NOMO-1 treated with dmso at 0.1 percent for 144 hours (cell line): ENCODE measurements around the gene CFB.
"Not testable (repeated sequence)": the region's sequence is repeated elsewhere in the genome, so short reads cannot be mapped to it uniquely, and the experiment has no call there.

ENCODE experiments used
- DNase-seq: peaks from one replicate; lab custom pipeline; 2025; ENCODE audit not compliant: unreplicated experiment; lab: John Stamatoyannopoulos, UW

The CFB gene

GRCh38 chr6:31911826-31912585 is 33.9 kb upstream of the CFB start:
- DNase-seq = no peak

GRCh38 chr6:31915351-31915750 is 30.5 kb upstream of the CFB start:
- no peak for DNase-seq

GRCh38 chr6:31915756-31916155 is 30.1 kb upstream of the CFB start:
- DNase-seq = no peak

- no peak for DNase-seq
These were observed 27.7 kb upstream of the CFB start for GRCh38 chr6:31918069-31918720.

GRCh38 chr6:31919624-31920303 is 26.1 kb upstream of the CFB start:
- no peak for DNase-seq

GRCh38 chr6:31920811-31921210 is 25.1 kb upstream of the CFB start:
- DNase-seq = peak; percentile 29

- no peak for DNase-seq
These were observed 23.0 kb upstream of the CFB start for GRCh38 chr6:31922942-31923341.

- no peak for DNase-seq
These were observed 18.5 kb upstream of the CFB start, which contains the start of gene C2 for GRCh38 chr6:31927242-31927862. Gene C2 (plus strand): TSS chr6:31927717. CDS start chr6:31927753, 36 bp downstream.

GRCh38 chr6:31927863-31928671 is 17.8 kb upstream of the CFB start:
- DNase-seq = no peak

GRCh38 chr6:31928672-31928939 is 17.3 kb upstream of the CFB start:
- no peak for DNase-seq

GRCh38 chr6:31930962-31931361 is 14.9 kb upstream of the CFB start:
- DNase-seq = no peak

- not testable (repeated sequence) for DNase-seq
These were observed 13.8 kb upstream of the CFB start for GRCh38 chr6:31932137-31932536.

GRCh38 chr6:31933537-31933936 is 12.4 kb upstream of the CFB start:
- DNase-seq = no peak

GRCh38 chr6:31935021-31935420 is 10.9 kb upstream of the CFB start:
- no peak for DNase-seq

- no peak for DNase-seq
These were observed 10.1 kb upstream of the CFB start for GRCh38 chr6:31935823-31936222.

- DNase-seq = no peak
These were observed 5.6 kb upstream of the CFB start for GRCh38 chr6:31940256-31940664.

- no peak for DNase-seq
These were observed 2.2 kb upstream of the CFB start for GRCh38 chr6:31943742-31944141.

- no peak for DNase-seq
These were observed 765 bp upstream of the CFB start for GRCh38 chr6:31945154-31945506.

GRCh38 chr6:31946370-31946885 is 533 bp downstream of the CFB start:
- no peak for DNase-seq

- no peak for DNase-seq
These were observed 1.3 kb downstream of the CFB start for GRCh38 chr6:31947070-31947675.
